Left ventricle myocardium superior (tissue), 1 donor: ENCODE data around the gene ACAN. TPM values are rescaled to one million over a fixed set of nuclear protein-coding genes. Genes with fewer than 3 reads are reported as not detected.
A peak's percentile ranks its signal among the peaks of the same experiment; 100 is the strongest.

Source experiments
- ATAC-seq: fragments of 200-7000 bp; cut with Tn5 transposase; one replicate; pipeline ENCODE4 v1.9.1; 2020; ENCODE audit warnings: mild to moderate bottlenecking, moderate library complexity
- DNase-seq: peaks from one replicate; pipeline ENCODE4 v3.0.0-alpha.2; 2020
- intact Hi-C: fragments of 100-400 bp; cut with micrococcal nuclease; formaldehyde crosslinking; loops from one replicate; pipeline ENCODE4 v1.11.0; 2022
- total RNA-seq: library from RNA; stranded (reverse); fragmentation: NEBNext Ultra II Directional; extraction: Animal tissue kit (Norgen Biotek cat#: 25700); gene quantifications from one replicate; pipeline ENCODE4 v1.2.1, GENCODE V29; 2021
- donor health status: DM: no; HTN: yes; CAD: no; lungs with severe emphysema.

ACAN gene
- total RNA-seq, 1 donor from 2014 or later = 0.15 TPM

DNA sequence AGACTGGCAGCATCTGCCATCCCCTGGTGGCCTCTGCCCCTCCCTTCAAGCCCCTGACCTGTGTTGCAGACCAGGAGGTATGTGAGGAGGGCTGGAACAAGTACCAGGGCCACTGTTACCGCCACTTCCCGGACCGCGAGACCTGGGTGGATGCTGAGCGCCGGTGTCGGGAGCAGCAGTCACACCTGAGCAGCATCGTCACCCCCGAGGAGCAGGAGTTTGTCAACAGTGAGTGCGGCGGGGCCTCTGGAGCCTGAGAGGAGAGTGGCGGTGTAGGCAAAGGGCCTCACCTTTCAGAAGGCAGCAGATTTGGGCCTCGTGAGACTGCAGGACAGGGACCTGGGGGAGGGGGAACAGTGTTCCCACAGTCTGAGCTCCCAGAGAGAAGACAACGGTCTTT lies 68.1 kb downstream of the ACAN start:
- ATAC-seq (no peak), DNase-seq (no peak)
- intact Hi-C loops = no loop called here

DNA sequence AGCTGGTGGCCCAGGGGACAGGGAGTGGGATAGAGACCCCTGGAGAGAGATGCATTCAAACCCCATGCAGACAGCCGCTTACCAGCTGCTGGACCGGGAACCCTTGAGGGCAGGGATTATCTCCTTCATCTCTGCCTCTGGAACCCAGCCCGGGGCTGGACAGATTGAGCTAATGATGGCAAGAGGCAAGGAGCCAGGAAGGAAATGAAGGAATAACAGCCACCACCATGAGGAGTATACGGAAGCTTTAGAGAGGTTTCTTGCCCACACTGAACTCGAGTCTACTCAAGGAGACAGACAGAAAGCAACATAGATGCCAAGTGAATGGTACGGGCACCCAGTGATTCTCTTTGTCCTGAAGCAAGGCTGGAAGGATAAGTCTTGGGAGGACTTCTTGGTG lies 68.9 kb downstream of the ACAN start:
- no peak for DNase-seq
- intact Hi-C loops = no loop called here

DNA sequence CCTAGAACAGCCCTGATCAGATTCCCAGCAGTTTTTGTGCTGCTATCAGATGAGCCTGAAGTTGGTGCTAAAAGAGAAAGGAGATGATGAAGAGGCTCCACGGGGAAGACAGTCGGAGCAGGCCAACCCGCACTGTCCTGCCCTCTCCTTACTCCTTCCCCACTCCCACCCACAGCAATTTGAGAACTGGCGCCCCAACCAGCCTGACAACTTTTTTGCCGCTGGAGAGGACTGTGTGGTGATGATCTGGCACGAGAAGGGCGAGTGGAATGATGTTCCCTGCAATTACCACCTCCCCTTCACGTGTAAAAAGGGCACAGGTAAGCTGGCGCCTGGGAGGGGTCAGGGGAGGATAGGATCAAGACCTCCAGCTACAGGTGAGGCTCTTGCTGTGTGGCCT lies 69.5 kb downstream of the ACAN start:
- intact Hi-C loops = no loop called here
- DNase-seq = no peak
- ATAC-seq = no peak

More for the DNA sequence above, 68.9 kb downstream of the ACAN start:
- no peak for ATAC-seq

DNA sequence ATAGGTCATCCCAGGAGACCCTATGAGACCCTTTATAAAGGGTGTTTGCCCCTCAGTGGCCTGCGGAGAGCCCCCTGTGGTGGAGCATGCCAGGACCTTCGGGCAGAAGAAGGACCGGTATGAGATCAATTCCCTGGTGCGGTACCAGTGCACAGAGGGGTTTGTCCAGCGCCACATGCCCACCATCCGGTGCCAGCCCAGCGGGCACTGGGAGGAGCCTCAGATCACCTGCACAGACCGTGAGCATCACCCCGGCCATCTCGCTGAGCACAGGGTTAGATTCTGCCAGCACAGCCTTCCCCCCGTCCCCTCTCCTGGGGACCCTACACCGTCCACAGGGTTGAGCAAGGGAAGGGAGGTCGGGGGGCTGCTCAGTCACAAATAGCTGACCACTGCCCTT lies 70.5 kb downstream of the ACAN start:
- DNase-seq = no peak
- intact Hi-C loops = no loop called here
- ATAC-seq = no peak

DNA sequence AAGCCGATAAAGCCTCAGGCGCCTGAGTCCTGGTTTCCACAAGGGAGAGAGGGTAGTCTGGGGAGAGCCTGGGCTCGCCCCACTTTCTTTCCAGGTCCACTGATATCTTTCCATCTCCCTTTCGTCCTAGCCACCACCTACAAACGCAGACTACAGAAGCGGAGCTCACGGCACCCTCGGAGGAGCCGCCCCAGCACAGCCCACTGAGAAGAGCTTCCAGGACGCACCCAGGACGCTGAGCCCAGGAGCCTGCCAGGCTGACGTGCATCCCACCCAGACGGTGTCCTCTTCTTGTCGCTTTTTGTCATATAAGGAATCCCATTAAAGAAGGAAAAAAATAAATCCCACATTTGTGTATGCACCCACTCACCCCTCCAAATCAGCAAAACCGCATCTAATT lies 71.0 kb downstream of the ACAN start:
- no peak for ATAC-seq
- DNase-seq = no peak
- intact Hi-C loops = no loop called here

DNA sequence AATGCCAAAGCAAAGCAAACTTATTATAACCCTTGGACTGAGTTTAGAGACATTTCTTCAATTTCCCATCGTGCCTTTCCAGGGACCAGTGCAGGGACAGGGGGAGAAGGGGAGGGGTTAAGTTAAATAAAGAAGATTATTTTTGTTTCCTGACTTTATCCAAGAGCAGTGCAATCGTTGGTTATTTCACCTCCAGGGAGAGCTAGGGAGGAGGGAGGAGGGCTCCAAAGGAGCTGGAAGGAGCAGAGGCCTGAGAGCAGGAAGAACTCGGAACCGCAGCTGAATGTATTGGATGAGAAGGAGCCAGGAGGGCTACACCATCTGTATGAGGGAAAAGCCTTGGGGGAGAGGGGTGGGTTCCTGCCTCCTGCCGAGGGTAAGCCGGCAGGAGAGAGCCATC lies 71.4 kb downstream of the ACAN start:
- DNase-seq (no peak), ATAC-seq (peak; percentile 12)
- intact Hi-C loops = no loop called here

DNA sequence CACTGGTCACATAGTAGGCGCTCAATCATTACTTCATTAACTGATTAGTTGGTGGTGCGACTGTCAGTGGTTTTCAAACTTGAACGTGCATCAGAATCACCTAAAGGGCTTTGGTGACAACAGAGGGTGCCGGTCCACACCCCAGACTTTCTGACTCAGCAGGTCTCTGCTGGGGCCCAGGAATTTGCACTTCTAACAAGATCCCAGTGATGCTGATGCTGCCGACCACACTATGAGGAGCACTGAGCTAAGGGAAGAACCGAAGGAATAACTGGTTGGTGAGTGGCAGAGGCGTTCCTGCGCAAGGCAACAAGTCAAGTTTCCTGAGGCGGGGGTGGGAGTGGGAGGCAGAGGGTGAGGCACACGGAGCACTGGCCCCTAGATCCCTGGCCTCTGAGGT lies 73.3 kb downstream of the ACAN start:
- no peak for ATAC-seq
- DNase-seq = no peak

DNA sequence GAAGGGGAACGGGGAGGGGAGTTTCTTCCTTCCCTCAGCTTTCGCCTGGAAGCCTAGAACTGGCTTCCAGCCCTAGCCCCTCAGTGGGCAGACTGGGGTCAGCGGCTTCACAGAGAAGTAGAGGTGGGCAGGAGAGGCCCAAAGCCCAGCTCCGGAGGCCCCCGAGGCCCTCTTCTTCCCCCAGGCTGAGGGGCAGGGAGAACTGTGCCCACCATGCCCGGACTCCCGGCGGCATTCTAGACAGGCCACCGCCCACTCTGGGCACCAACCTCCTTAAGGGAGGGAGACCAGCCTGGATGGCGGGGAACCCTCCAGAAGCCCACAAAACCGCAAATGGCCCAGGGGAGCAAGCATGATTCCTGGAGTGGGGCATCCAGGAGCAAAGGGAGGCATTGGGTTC lies 74.2 kb downstream of the ACAN start:
- intact Hi-C loops = no loop called here
- ATAC-seq = no peak
- DNase-seq = no peak

More for the DNA sequence above, 73.3 kb downstream of the ACAN start:
- intact Hi-C loops = no loop called here

DNA sequence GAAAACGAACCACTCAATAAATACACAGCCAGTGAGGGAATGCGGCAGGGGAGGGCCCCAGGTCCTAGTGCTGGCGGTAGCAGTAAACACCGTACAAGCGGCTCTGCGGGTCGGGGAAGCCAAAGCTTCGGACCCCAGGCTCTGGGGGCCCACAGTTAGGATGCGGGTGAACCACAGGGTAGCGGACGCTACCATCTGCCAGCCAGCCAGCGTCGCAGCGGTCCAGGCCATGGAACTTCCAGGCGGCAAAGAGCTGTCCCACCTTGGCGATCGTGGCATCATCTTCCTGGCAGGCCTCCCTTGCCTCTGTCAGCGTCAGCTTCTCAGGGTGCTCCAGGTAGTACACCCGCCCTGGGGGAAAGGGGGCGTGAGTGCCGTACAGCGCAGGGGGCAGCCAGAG lies 74.7 kb downstream of the ACAN start:
- ATAC-seq = no peak
- no peak for DNase-seq

DNA sequence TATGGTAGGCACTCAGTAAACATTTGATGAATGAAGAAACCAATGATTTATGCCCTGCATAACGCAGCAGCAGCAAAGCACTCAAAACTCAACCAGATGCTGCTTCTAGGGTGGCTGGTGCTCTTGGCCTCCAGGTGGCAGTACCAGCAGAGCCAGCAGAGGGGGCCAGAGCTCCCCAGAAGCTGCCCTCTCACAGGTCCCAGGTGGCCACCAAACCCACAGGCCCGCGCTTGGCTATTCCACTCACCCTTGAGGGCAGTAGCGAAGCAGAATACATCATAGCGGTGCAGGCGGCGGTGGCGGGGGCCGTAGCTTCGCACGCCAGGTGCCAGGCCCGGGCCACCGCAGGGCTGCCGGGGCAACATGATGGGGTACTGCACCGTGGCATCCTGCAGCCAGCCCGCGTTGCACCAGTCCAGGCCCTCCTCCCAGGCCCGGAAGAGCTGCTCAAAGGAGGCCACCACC lies 75.5 kb downstream of the ACAN start:
- DNase-seq (peak; percentile 61), ATAC-seq (peak; percentile 71)
- intact Hi-C loops = no loop called here

More for the DNA sequence above, 74.7 kb downstream of the ACAN start:
- intact Hi-C loops = no loop called here

DNA sequence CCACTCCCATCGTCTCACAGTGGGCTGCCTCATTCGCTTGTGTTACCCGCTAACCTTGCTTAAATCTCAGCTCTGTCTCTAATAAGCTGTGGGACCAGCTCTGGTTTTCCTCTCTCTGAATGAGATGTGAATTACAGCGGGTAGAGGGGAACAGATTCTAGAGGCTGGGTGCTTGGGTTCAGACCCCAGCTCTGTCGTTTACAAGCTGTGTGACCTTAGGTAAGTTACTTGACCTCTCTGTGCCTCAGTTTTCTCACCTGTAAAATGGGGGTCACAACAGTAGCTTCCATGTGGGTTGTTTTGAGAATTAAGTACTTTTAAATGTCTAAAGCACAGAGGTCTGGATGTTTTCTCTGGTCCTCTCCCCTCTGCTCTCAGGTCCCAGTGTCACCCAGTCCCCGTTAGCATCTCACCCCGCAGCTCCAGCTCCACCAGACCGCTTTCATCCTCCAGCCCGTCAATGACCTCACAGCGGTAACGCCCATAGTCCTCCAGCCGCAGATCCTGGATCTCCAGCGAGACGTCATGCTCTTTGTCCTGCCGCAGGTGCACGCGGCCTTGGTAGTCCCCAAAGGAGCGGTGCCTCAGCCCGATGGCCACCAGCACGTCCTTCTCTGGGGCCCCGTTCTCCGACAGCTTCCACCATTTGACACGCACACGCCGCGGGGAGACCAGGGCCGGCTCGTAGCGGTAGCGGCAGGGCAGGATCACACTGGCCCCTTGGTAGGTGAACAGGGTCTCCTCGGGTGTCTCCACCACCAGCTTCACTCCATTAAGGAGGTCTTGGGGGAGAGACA lies 77.9 kb downstream of the ACAN start:
- no peak for ATAC-seq
- intact Hi-C loops = no loop called here
- no peak for DNase-seq

DNA sequence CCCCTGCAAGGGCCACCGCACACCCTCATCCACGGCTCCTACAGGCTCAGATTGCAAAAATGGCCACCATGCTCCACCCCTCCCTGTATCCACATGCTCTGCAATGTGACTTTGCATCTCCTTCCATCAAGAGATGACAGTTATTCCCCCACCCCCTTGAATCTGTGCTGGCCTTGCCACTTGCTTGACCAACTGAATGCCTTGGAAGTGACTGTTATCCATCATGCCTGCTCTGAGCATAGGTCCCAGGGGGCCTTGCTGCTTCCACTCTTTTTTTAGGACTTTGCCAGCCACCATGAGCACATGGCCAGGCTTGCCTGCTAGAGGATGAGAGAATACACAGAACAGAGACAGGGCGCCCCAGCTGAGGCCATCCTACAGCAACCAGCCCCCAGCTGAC lies 78.5 kb downstream of the ACAN start:
- intact Hi-C loops = no loop called here
- ATAC-seq (no peak), DNase-seq (no peak)

DNA sequence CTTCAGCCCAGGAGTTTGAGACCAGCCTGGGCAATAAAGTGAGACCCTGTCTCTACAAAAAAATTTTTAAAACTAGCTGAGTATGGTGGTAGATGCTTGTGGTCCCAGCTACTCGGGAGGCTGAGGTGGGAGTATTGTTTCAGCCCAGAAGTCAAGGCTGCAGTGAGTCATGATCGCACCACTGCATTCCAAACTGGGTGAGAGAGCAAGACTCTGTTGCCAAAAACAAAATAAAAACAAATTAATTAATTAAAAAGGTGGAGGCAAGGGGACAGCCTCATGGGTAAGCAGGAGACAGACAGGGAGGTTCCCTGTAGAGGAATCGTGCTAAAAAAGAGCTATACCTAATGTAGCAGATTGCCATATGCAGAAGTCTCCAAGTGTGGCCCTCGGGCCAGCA lies 79.5 kb downstream of the ACAN start:
- no peak for DNase-seq
- intact Hi-C loops = no loop called here
- ATAC-seq = no peak

DNA sequence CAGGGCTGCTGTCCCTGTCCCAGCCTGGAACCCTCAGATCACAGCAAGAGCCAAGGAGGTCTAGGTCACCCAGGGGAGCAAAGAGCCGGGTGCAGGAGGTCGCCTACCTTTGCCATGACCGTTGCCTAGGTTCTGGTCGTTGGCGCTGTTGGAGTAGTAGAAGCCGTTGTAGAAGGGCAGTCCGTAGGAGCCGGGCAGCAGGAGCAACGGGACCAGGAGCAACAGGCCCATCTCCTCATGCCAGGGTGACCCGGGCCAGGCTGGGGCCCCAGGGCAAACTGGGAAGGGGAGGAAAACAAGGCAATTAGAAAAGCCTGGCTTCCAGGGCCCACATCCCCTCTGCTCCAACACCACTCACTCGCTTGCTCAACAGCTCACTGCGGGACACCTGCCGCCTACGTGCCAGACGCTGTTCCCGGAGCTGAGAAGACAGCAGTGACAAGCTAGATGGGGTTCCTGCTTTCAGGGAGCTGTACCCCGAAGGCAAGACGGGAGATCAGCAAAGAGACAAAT lies 83.9 kb downstream of the ACAN start:
- DNase-seq = no peak
- no peak for ATAC-seq
- intact Hi-C loops = no loop called here

DNA sequence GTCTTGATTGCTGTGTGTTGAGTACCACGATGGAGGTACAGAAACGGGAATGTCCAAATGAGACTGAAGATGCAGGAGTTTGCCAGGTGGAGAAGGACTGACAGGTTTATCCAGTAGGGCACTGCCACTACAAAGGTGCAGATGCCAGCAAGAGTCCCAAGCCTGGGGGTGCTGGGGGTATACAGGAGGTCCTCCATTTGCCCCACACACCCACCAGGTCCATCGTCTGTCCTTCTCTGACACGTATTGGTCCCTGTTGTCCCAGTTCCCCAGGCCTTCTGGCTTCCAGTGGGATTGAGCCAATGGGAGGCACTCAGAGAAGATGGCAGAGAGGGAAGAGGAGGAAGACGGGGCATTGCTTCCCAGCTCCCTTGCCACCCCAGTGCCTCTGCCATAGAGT lies 85.5 kb downstream of the ACAN start:
- ATAC-seq = no peak
- no peak for DNase-seq
- intact Hi-C loops = no loop called here

DNA sequence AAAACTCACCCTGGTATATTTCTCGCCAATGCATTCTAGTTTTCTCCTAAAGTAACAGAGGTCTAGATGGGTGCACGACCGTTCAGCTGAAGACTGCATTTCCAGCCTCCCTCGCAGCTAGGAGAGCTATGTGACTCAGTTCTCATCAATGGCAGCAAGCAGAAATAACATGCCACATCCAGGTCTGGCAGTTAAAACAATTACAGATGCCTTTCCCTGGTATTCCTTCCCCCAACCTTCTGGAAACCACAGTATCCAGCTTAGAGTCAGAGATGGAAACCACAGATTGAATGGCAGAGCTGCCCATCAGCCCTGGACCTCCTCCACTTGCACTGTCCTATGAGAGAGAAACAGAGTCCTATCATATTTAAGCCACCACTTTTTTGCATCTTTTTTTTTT lies 87.3 kb downstream of the ACAN start:
- ATAC-seq (no peak), DNase-seq (no peak)
- intact Hi-C loops = loop anchor here (10.0 kb wide), 1 partner anchor 284 kb away; no protein-coding TSS in a partner anchor

DNA sequence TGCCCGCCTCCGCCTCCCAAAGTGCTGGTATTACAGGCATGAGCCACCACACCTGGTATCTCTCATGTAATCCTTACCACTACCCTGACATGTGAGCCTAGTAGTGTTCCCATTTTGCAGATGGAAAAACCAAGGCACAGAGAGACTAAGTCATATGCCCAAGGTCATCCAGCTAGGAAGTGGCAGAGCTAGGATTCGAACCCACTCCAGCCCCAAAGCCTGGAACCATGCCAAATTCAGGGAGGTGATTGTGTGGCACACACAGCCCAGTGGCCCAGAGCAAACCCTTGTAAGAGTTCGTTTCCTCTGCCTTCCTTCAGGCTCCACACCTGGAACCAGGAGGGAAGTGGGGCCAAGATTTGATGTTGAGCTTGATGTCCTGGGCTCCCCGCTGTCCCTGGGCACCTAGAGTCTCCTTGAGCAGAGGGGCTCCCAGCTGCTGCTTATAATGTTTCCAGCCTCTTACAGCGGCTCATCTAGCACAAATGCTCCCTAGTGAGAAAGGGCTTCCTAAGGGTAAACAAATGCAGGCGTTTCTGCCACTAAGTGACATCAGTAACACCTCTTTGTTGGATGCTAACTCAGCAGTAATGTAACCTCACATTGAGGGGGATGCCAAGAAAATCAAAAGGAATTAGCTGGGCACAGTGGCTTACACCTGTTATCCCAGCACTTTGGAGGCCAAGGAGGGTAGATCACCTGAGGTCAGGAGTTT lies 88.5 kb downstream of the ACAN start:
- ATAC-seq (no peak), DNase-seq (no peak)
- intact Hi-C loops = loop anchor here (10.0 kb wide), 1 partner anchor 283 kb away; no protein-coding TSS in a partner anchor

DNA sequence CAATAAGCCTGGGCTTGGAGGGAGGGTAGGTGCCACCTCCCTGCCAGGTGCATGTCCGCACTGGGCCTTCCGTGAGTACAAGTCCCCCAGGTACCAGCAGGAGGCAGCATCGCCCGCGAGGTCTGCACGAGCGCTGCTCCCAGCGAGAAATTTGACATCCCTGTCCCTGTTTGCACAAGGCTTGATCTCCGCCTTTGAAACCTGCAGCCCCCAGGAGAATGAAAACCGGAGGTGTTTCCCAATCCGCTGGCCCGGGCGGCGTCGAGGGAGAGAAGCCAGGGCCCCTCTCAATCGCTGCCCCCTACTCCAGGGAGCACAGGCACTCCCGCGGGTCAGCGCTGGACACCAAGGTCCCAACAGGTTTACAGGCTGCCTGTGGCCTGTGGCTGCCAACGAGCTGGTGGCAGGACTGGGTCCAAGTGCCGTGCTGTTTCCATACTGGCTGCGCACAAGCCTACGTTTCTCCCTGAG lies 91.1 kb downstream of the ACAN start:
- ATAC-seq (peak; percentile 26), DNase-seq (peak; percentile 77)
- intact Hi-C loops = loop anchor here (10.0 kb wide), 1 partner anchor 280 kb away; no protein-coding TSS in a partner anchor

DNA sequence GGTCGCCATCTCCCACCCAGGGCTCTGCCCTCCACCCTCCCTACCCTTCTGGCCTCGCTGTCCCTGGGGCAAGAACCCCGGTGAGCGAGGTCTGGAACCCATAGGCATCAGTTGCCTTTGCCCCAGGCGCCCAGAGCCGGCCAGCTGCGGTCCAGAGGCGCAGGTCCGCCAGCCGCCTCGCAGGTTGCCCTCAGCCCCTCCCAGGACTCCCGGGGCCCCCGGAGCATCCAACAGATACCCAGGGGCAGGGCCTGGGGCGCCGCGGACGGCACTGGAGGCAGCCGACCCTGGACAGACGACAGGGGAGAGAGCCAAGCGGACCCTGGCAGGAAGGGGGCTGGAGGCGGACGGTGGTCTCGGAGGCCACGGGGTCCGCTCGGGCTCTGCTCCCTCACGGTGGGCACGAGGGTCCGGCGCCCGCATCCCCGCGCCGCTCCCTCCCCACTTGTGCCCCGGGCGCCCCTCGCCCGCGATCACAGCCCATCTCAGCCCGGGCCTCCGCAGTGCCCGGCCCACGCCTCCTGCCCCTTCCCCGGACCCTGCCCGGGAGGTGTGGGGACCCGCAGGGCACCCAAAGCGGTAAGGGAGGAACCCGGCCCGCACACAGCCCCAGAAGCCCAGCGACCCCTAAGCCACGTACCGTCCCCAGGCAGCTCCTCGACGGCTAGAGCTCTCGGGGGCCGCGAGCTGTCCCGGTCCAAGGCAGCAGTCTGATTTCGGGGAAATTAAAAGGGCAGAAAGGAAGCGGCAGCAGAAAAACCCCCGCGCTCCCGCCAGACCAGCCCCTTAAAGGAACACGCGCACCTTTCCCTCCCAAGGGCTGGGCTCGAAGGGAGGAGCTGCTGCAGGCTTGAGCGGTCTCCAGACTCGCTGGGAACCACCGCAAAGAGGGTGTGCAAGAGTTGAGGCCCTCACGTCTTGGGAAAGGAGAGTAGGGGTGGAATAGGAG lies 91.9 kb downstream of the ACAN start, which contains the start of gene HAPLN3:
Gene HAPLN3 (minus strand): TSS at position 726 of the 949 bp plus-strand sequence. CDS start 8,246 bp downstream, outside the sequence.
- intact Hi-C loops = loop anchor here (10.0 kb wide), 1 partner anchor 280 kb away; no protein-coding TSS in a partner anchor
- ATAC-seq (peak; percentile 11), DNase-seq (peak; percentile 45)
